Measurements from ENCODE around the gene ACKR3. TPM values are rescaled to one million over a fixed set of nuclear protein-coding genes. Genes with fewer than 3 reads are reported as not detected.

Gene ACKR3
- total RNA-seq, 4 donors from 2014 or later = 7.1 to 55.0 (median 15.2) TPM

- intact Hi-C loops (cut with DNase I; ENCODE audit: low total_unique reads) (no loop called here), in situ Hi-C loops (cut with MboI; ENCODE audit: low sequenced_read_pairs in 4 of 4) (no loop called here)
- H3K4me3 ChIP-seq = no peak overlapping the region
- peaks cover 4 to 10% of the 10 kb centered on the region in 2 donors for H3K4me1 ChIP-seq
- H3K27ac ChIP-seq = no peak overlapping the region
- ATAC-seq = no peak
- TF ChIP-seq CTCF (IDR thresholded peaks at IDR 0.05 in 4 of 5, conservative IDR thresholded peaks at IDR 0.05 in 1 of 5) = no peak
- TF ChIP-seq POLR2A (IDR thresholded peaks at IDR 0.05) = no peak
- H3K9me3 ChIP-seq = no peaks in the 10 kb centered on the region
- H3K27me3 ChIP-seq = no peaks in the 10 kb centered on the region
- no peak for DNase-seq
- H3K36me3 ChIP-seq = peaks cover 2 to 13% of the 10 kb centered on the region in 2 donors
These were observed 11.9 kb downstream of the ACKR3 start for GRCh38 chr2:236581546-236581945.

DNA sequence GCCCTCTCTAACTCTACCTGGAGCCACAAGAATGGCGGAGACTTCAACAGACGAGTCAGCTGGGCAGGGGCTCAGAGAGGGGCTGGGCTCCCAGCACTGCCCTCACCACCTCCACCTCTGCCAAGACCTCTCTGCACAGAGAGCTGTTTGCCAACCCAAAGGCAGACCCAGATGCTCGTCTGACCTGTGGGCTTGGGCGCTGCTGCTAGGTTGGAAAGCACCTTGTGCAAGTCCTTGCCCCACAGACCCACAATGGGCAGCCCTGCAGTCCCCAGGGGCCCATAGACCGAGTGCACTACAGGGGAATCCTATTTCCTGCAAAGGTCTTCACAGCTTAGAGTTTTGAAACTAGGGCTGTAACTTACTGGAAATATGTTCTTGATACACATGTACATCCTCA lies 13.3 kb downstream of the ACKR3 start:
- TF ChIP-seq POLR2A (IDR thresholded peaks at IDR 0.05) (no peak), CTCF (IDR thresholded peaks at IDR 0.05 in 4 of 5, conservative IDR thresholded peaks at IDR 0.05 in 1 of 5) (no peak)
- Histone ChIP-seq H3K4me3 (no peak overlapping the region), H3K27ac (no peak overlapping the region), H3K4me1 (peaks cover 0 to under 1% of the 10 kb centered on the region in 2 donors), H3K27me3 (no peaks in the 10 kb centered on the region), H3K36me3 (peaks cover 2 to 13% of the 10 kb centered on the region in 2 donors), H3K9me3 (no peaks in the 10 kb centered on the region)
- ATAC-seq = no peak
- in situ Hi-C loops (cut with MboI; ENCODE audit: low sequenced_read_pairs in 4 of 4) = no loop called here
- no peak for DNase-seq
- intact Hi-C loops (cut with DNase I; ENCODE audit: low total_unique reads) = no loop called here

- no peak for ATAC-seq
- TF ChIP-seq CTCF (IDR thresholded peaks at IDR 0.05 in 4 of 5, conservative IDR thresholded peaks at IDR 0.05 in 1 of 5) = no peak
- no peak for TF ChIP-seq POLR2A (IDR thresholded peaks at IDR 0.05)
- Histone ChIP-seq H3K27me3 (no peaks in the 10 kb centered on the region), H3K27ac (no peak overlapping the region), H3K4me1 (no peaks in the 10 kb centered on the region), H3K4me3 (no peak overlapping the region), H3K36me3 (peaks cover 2 to 13% of the 10 kb centered on the region in 2 donors), H3K9me3 (no peaks in the 10 kb centered on the region)
- DNase-seq = no peak
- intact Hi-C loops (cut with DNase I; ENCODE audit: low total_unique reads) = no loop called here
- in situ Hi-C loops (cut with MboI; ENCODE audit: low sequenced_read_pairs in 4 of 4) = no loop called here
These were observed 14.1 kb downstream of the ACKR3 start for GRCh38 chr2:236583621-236584203.

GRCh38 chr2:236584521-236585384 lies 15.1 kb downstream of the ACKR3 start:
- no peaks in the 10 kb centered on the region for H3K4me1 ChIP-seq
- no peak overlapping the region for H3K27ac ChIP-seq
- no peaks in the 10 kb centered on the region for H3K27me3 ChIP-seq
- ATAC-seq (no peak), DNase-seq (no peak)
- H3K36me3 ChIP-seq = peaks cover 2 to 13% of the 10 kb centered on the region in 2 donors
- in situ Hi-C loops (cut with MboI; ENCODE audit: low sequenced_read_pairs in 4 of 4) (no loop called here), intact Hi-C loops (cut with DNase I; ENCODE audit: low total_unique reads) (no loop called here)
- no peak overlapping the region for H3K4me3 ChIP-seq
- no peaks in the 10 kb centered on the region for H3K9me3 ChIP-seq
- no peak for TF ChIP-seq POLR2A (IDR thresholded peaks at IDR 0.05)

GRCh38 chr2:236585966-236586365 lies 16.3 kb downstream of the ACKR3 start:
- Histone ChIP-seq H3K4me3 (no peak overlapping the region), H3K36me3 (peaks cover 2 to 7% of the 10 kb centered on the region in 2 donors), H3K4me1 (no peaks in the 10 kb centered on the region), H3K27me3 (no peaks in the 10 kb centered on the region), H3K27ac (no peak overlapping the region), H3K9me3 (no peaks in the 10 kb centered on the region)
- TF ChIP-seq POLR2A (IDR thresholded peaks at IDR 0.05) = no peak
- TF ChIP-seq CTCF (IDR thresholded peaks at IDR 0.05 in 4 of 5, conservative IDR thresholded peaks at IDR 0.05 in 1 of 5) = no peak
- intact Hi-C loops (cut with DNase I; ENCODE audit: low total_unique reads) = no loop called here
- ATAC-seq = no peak
- in situ Hi-C loops (cut with MboI; ENCODE audit: low sequenced_read_pairs in 4 of 4) = no loop called here
- DNase-seq = no peak

Measured in gastrocnemius medialis (tissue), 4 donors.